PC-9 (cell line): Measurements from ENCODE around the gene ZMYM2. TPM values are rescaled to one million over a fixed set of nuclear protein-coding genes. Genes with fewer than 3 reads are reported as not detected.

Experiments
- BruUV-seq: library from RNA; stranded (reverse); fragments of 400-500 nt; replicated peaks from 2 replicates; lab custom pipeline; 2021; lab: Mats Ljungman, UMichigan
- CTCF ChIA-PET: fragments of 300-600 bp; sonication (Branson Sonifier 250); formaldehyde crosslinking; loops from one replicate; lab custom pipeline; 2022; ENCODE audit warnings: antibody characterized with exemption; lab: Charles Lee
- POLR2A ChIA-PET: fragments of 300-600 bp; sonication (Branson Sonifier 250); formaldehyde crosslinking; loops from one replicate; lab custom pipeline; 2022; ENCODE audit warnings: antibody characterized with exemption; ENCODE audit not compliant: unreplicated experiment; lab: Charles Lee
- DNase-seq, 2 experiments: peaks; one replicate each; pipeline versions ENCODE4 v3.0.0 to v3.0.0-alpha.2; 2015 to 2022; ENCODE audit warnings: mixed read lengths in 1 of 2
- H2AFZ ChIP-seq: fragments of 200-600 bp; sonication (generic); 2 replicates; pipeline ENCODE4 v1.8.1; 2017; ENCODE audit warnings: antibody characterized with exemption
- H3F3A ChIP-seq: fragments of 200-600 bp; sonication (generic); 2 replicates; pipeline ENCODE4 v1.8.1; 2017; ENCODE audit warnings: antibody characterized with exemption, mild to moderate bottlenecking, low read depth; ENCODE audit not compliant: insufficient read depth
- H3K27ac ChIP-seq: fragments of 200-600 bp; sonication (generic); 2 replicates; pipeline ENCODE4 v1.6.1; 2016; ENCODE audit warnings: mixed run types
- H3K27me3 ChIP-seq: fragments of 200-600 bp; sonication (generic); 2 replicates; pipeline ENCODE4 v1.6.1; 2016; ENCODE audit warnings: low read depth, mixed run types; ENCODE audit not compliant: insufficient read depth
- H3K36me3 ChIP-seq: fragments of 200-600 bp; sonication (generic); 2 replicates; pipeline ENCODE4 v1.6.1; 2016; ENCODE audit warnings: low read depth, mixed run types
- H3K4me1 ChIP-seq: fragments of 200-600 bp; sonication (generic); replicated peaks from 2 replicates; pipeline ENCODE4 v1.6.1; 2016; ENCODE audit warnings: mixed run types; ENCODE audit not compliant: insufficient read depth
- H3K4me2 ChIP-seq: fragments of 200-600 bp; sonication (generic); 2 replicates; pipeline ENCODE4 v1.6.1; 2017; ENCODE audit warnings: mixed run types
- H3K4me3 ChIP-seq: fragments of 200-600 bp; sonication (generic); 2 replicates; pipeline ENCODE4 v1.6.1; 2016; ENCODE audit warnings: mixed run types
- H3K79me2 ChIP-seq: fragments of 200-600 bp; sonication (generic); 2 replicates; pipeline ENCODE4 v1.6.1; 2017; ENCODE audit warnings: low read depth, mixed run types
- H3K9me2 ChIP-seq: fragments of 200-600 bp; sonication (generic); 2 replicates; pipeline ENCODE4 v1.8.1; 2017; ENCODE audit warnings: mild to moderate bottlenecking; ENCODE audit not compliant: insufficient read depth
- H3K9me3 ChIP-seq: fragments of 200-600 bp; sonication (generic); 2 replicates; pipeline ENCODE4 v1.8.1; 2016; ENCODE audit warnings: low read depth; ENCODE audit not compliant: insufficient read depth
- H4K20me1 ChIP-seq: fragments of 200-600 bp; sonication (generic); 2 replicates; pipeline ENCODE4 v1.8.1; 2017; ENCODE audit not compliant: insufficient read depth
- EZH2 ChIP-seq: fragments of 200-600 bp; sonication (generic); IDR thresholded peaks from 2 replicates; pipeline ENCODE4 v1.8.0; 2017; ENCODE audit warnings: antibody characterized with exemption, low read depth
- intact Hi-C: fragments of 100-400 bp; cut with micrococcal nuclease; formaldehyde crosslinking; loops from one replicate; pipeline ENCODE4 v1.10.0; 2022; ENCODE audit not compliant: unreplicated experiment
- total RNA-seq: library from RNA; stranded (reverse); gene quantifications from 2 replicates; pipeline ENCODE4 v1.2.3, GENCODE V29; 2021
- TF ChIP-seq, protein P1 (sequence below): fragments of 200-600 bp; sonication (generic); conservative IDR thresholded peaks from 2 replicates; pipeline ENCODE4 v1.6.1; 2017; ENCODE audit warnings: mixed run types, antibody characterized with exemption, mild to moderate bottlenecking, moderate library complexity

The ZMYM2 gene
- total RNA-seq, 1 experiment from 2014 or later: 55.1 TPM

DNA sequence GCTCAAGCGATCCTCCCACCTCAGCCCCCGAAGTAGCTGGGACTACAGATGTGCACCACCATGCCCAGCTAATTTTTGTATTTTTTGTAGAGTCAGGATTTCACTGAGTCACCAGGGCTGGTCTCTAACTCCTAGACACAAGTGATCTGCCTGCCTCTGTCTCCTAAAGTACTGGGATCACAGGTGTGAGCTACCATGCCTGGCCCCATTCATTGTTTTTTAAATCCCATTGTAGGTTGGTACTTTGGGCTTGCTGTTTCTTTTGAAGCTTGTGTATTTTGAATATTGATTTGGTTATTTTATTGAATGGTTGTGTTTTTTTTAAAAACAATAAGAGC is 26.7 kb downstream of the ZMYM2 start:
- intact Hi-C loops: no loop called here
- H4K20me1 ChIP-seq: peaks cover 41% of the 10 kb centered on the region
- peaks cover 52% of the 10 kb centered on the region for H3K79me2 ChIP-seq

GRCh38 chr13:19991531-19991930 is 33.0 kb downstream of the ZMYM2 start:
- no peak for DNase-seq
- Histone ChIP-seq H3K27me3 (no peaks in the 10 kb centered on the region), H3K9me3 (no peaks in the 10 kb centered on the region), H3K27ac (no peak overlapping the region), H2AFZ (no peak overlapping the region), H3F3A (0 out of 2 replicates have a peak, but pooled peaks cover 10% of the 10 kb centered on the region), H3K4me2 (no peak overlapping the region), H3K36me3 (peaks cover 15% of the 10 kb centered on the region), H3K4me1 (no peaks in the 10 kb centered on the region), H3K4me3 (no peak overlapping the region), H3K79me2 (peaks cover 36% of the 10 kb centered on the region), H3K9me2 (no peaks in the 10 kb centered on the region), H4K20me1 (peaks cover 15% of the 10 kb centered on the region)
- no peak for TF ChIP-seq EZH2
- TF ChIP-seq, protein P1, sequence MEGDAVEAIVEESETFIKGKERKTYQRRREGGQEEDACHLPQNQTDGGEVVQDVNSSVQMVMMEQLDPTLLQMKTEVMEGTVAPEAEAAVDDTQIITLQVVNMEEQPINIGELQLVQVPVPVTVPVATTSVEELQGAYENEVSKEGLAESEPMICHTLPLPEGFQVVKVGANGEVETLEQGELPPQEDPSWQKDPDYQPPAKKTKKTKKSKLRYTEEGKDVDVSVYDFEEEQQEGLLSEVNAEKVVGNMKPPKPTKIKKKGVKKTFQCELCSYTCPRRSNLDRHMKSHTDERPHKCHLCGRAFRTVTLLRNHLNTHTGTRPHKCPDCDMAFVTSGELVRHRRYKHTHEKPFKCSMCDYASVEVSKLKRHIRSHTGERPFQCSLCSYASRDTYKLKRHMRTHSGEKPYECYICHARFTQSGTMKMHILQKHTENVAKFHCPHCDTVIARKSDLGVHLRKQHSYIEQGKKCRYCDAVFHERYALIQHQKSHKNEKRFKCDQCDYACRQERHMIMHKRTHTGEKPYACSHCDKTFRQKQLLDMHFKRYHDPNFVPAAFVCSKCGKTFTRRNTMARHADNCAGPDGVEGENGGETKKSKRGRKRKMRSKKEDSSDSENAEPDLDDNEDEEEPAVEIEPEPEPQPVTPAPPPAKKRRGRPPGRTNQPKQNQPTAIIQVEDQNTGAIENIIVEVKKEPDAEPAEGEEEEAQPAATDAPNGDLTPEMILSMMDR: no peak
- no TSS peak for BruUV-seq
- POLR2A ChIA-PET: no interaction called here
- intact Hi-C loops: loop anchor here (10.0 kb wide), 1 partner anchor 63 kb away; no protein-coding TSS in a partner anchor
- CTCF ChIA-PET: no interaction called here

More for the DNA sequence above, 26.7 kb downstream of the ZMYM2 start:
- Histone ChIP-seq H3K4me3 (no peak overlapping the region), H3K4me1 (no peaks in the 10 kb centered on the region), H3K36me3 (0 out of 2 replicates have a peak, but pooled peaks cover 7% of the 10 kb centered on the region), H3F3A (peaks cover 5% of the 10 kb centered on the region; the same call in 1 of the 2 replicates), H3K27me3 (no peaks in the 10 kb centered on the region), H3K4me2 (no peak overlapping the region), H3K9me2 (no peaks in the 10 kb centered on the region), H3K27ac (no peak overlapping the region), H3K9me3 (no peaks in the 10 kb centered on the region), H2AFZ (no peak overlapping the region)
- ChIA-PET CTCF (interaction anchor here (0.6 to 1.3 kb wide), 2 partner anchors 58 to 81 kb away, joined by 3 to 4 read pairs; no protein-coding TSS in a partner anchor), POLR2A (no interaction called here)
- DNase-seq: no peak
- no TSS peak for BruUV-seq
- TF ChIP-seq, protein P1: no peak
- no peak for TF ChIP-seq EZH2

- CTCF ChIA-PET: no interaction called here
- no TSS peak for BruUV-seq
- DNase-seq: no peak
- Histone ChIP-seq H4K20me1 (peaks cover 28% of the 10 kb centered on the region), H3K4me2 (no peak overlapping the region), H3F3A (0 out of 2 replicates have a peak, but pooled peaks cover 6% of the 10 kb centered on the region), H3K4me3 (no peak overlapping the region), H3K79me2 (peaks cover 35% of the 10 kb centered on the region), H2AFZ (no peak overlapping the region), H3K27ac (no peak overlapping the region), H3K27me3 (no peaks in the 10 kb centered on the region), H3K4me1 (no peaks in the 10 kb centered on the region), H3K36me3 (peaks cover 24% of the 10 kb centered on the region), H3K9me2 (no peaks in the 10 kb centered on the region), H3K9me3 (no peaks in the 10 kb centered on the region)
- POLR2A ChIA-PET: no interaction called here
- TF ChIP-seq EZH2: no peak
- TF ChIP-seq, protein P1: no peak
- intact Hi-C loops: loop anchor here (10.0 kb wide), 1 partner anchor 62 kb away; no protein-coding TSS in a partner anchor
Observed at GRCh38 chr13:19993024-19993423, 34.5 kb downstream of the ZMYM2 start.
